GM12872 (cell line): ENCODE data around the gene COL4A5.

Experiments used
- CTCF ChIP-seq: IDR thresholded peaks from 3 replicates; pipeline ENCODE4 v1.5.1; 2011; ENCODE audit warnings: low read depth, mild to moderate bottlenecking, low read length, moderate library complexity; ENCODE audit not compliant: insufficient read depth

The COL4A5 gene

GRCh38 chrX:108736509-108737479, 297.2 kb downstream of the COL4A5 start, which contains the start of gene IRS4:
Gene IRS4 (minus strand): TSS chrX:108736563.
- TF ChIP-seq CTCF = no peak

GRCh38 chrX:108737754-108738153, 298.1 kb downstream of the COL4A5 start:
- TF ChIP-seq CTCF = no peak

- no peak for TF ChIP-seq CTCF
Measured at GRCh38 chrX:108740299-108740774, 300.7 kb downstream of the COL4A5 start.
